Endometrial microvascular endothelial cells (primary cell): Measurements from ENCODE around the gene NAV2. TPM values are rescaled to one million over a fixed set of nuclear protein-coding genes. Genes with fewer than 3 reads are reported as not detected.

Source experiments
- in situ Hi-C: cut with HindIII; loops from 2 replicates; pipeline ENCODE4 v1.10.0; 2017; ENCODE audit warnings: low sequenced_read_pairs, low pct_unique_long_range_greater_than_20kb; ENCODE audit errors: inconsistent ontology term
- total RNA-seq: library from RNA; depleted of rRNA; stranded (reverse); fragments of >200 nt; gene quantifications from one replicate; pipeline ENCODE4 v1.2.3, GENCODE V29; 2015; ENCODE audit errors: inconsistent ontology term

Gene NAV2
- total RNA-seq, 1 donor from 2014 or later: 27.0 TPM

- in situ Hi-C loops: no loop called here
These were observed 1.4 kb downstream of the NAV2 start for GRCh38 chr11:19714022-19714386.

- in situ Hi-C loops: no loop called here
These were observed 2.0 kb downstream of the NAV2 start for GRCh38 chr11:19714387-19715363.

GRCh38 chr11:19715373-19715772 lies 2.7 kb downstream of the NAV2 start:
- in situ Hi-C loops: no loop called here

GRCh38 chr11:19718051-19718450 lies 5.4 kb downstream of the NAV2 start:
- in situ Hi-C loops: no loop called here

GRCh38 chr11:19718951-19719350 lies 6.3 kb downstream of the NAV2 start:
- in situ Hi-C loops: no loop called here

- in situ Hi-C loops: no loop called here
These were observed 7.3 kb downstream of the NAV2 start for GRCh38 chr11:19719960-19720359.

GRCh38 chr11:19721176-19721575 lies 8.5 kb downstream of the NAV2 start:
- in situ Hi-C loops: no loop called here

- in situ Hi-C loops: no loop called here
These were observed 10.1 kb downstream of the NAV2 start for GRCh38 chr11:19722702-19723101.

GRCh38 chr11:19723572-19724342 lies 11.1 kb downstream of the NAV2 start:
- in situ Hi-C loops: no loop called here

- in situ Hi-C loops: no loop called here
These were observed 12.1 kb downstream of the NAV2 start for GRCh38 chr11:19724765-19725164.

GRCh38 chr11:19725379-19726079 lies 12.9 kb downstream of the NAV2 start:
- in situ Hi-C loops: no loop called here

GRCh38 chr11:19727246-19727645 lies 14.6 kb downstream of the NAV2 start:
- in situ Hi-C loops: no loop called here

- in situ Hi-C loops: no loop called here
These were observed 15.8 kb downstream of the NAV2 start for GRCh38 chr11:19728436-19728835.

GRCh38 chr11:19729141-19729540 lies 16.5 kb downstream of the NAV2 start:
- in situ Hi-C loops: no loop called here

- in situ Hi-C loops: no loop called here
These were observed 17.7 kb downstream of the NAV2 start for GRCh38 chr11:19730373-19730772.

GRCh38 chr11:19734171-19734570 lies 21.5 kb downstream of the NAV2 start:
- in situ Hi-C loops: no loop called here

- in situ Hi-C loops: no loop called here
These were observed 22.7 kb downstream of the NAV2 start for GRCh38 chr11:19735157-19735908.

- in situ Hi-C loops: no loop called here
These were observed 23.4 kb downstream of the NAV2 start for GRCh38 chr11:19735909-19736498.
